GM23338 (cell line): ENCODE measurements around the gene HYAL2. TPM values are rescaled to one million over a fixed set of nuclear protein-coding genes. Genes with fewer than 3 reads are reported as not detected.
A peak's percentile ranks its signal among the peaks of the same experiment; 100 is the strongest.

Experiments
- ATAC-seq: fragments of 200-7000 bp; cut with Tn5 transposase; 3 replicates; pipeline ENCODE4 v1.9.1; 2020
- DNase-seq: peaks from one replicate; pipeline ENCODE4 v3.0.0-alpha.2; 2015; ENCODE audit warnings: low spot score
- H2AFZ ChIP-seq: fragments of 200-600 bp; sonication (generic); 2 replicates; pipeline ENCODE4 v1.8.0; 2016; ENCODE audit warnings: antibody characterized with exemption, mild to moderate bottlenecking, moderate library complexity
- H3F3A ChIP-seq: fragments of 200-600 bp; sonication (generic); replicated peaks from 2 replicates; pipeline ENCODE4 v1.8.0; 2017; ENCODE audit warnings: antibody characterized with exemption, mixed run types, low read depth
- H3K27ac ChIP-seq: fragments of 200-600 bp; sonication (generic); 2 replicates; pipeline ENCODE4 v1.6.1; 2016; ENCODE audit warnings: low read depth
- H3K27me3 ChIP-seq: fragments of 200-600 bp; sonication (generic); 2 replicates; pipeline ENCODE4 v1.8.0; 2016; ENCODE audit warnings: mild to moderate bottlenecking, mixed run types, moderate library complexity; ENCODE audit not compliant: insufficient read depth
- H3K36me3 ChIP-seq: fragments of 200-600 bp; sonication (generic); 2 replicates; pipeline ENCODE4 v1.8.0; 2016; ENCODE audit warnings: mild to moderate bottlenecking; ENCODE audit not compliant: insufficient read depth
- H3K4me1 ChIP-seq: fragments of 200-600 bp; sonication (generic); 2 replicates; pipeline ENCODE4 v1.8.0; 2016; ENCODE audit warnings: mild to moderate bottlenecking, moderate library complexity; ENCODE audit not compliant: insufficient read depth
- H3K4me2 ChIP-seq: fragments of 200-600 bp; sonication (generic); 2 replicates; pipeline ENCODE4 v1.7.1; 2017; ENCODE audit warnings: mixed run types
- H3K4me3 ChIP-seq: fragments of 200-600 bp; sonication (generic); 2 replicates; pipeline ENCODE4 v1.6.1; 2016; ENCODE audit warnings: mixed run types
- H3K79me2 ChIP-seq: fragments of 200-600 bp; sonication (generic); replicated peaks from 2 replicates; pipeline ENCODE4 v1.8.0; 2017; ENCODE audit warnings: mild to moderate bottlenecking; ENCODE audit not compliant: insufficient read depth
- H3K9me2 ChIP-seq: fragments of 200-600 bp; sonication (generic); 2 replicates; pipeline ENCODE4 v1.8.0; 2017; ENCODE audit not compliant: insufficient read depth
- H4K20me1 ChIP-seq: fragments of 200-600 bp; sonication (generic); replicated peaks from 2 replicates; pipeline ENCODE4 v1.8.0; 2017; ENCODE audit warnings: mild to moderate bottlenecking; ENCODE audit not compliant: insufficient read depth
- H3K27ac Mint-ChIP-seq: 2 replicates; pipeline ENCODE4 v1.8.0; 2020; ENCODE audit warnings: inconsistent platforms, mild to moderate bottlenecking, moderate library complexity, mixed read lengths
- H3K27me3 Mint-ChIP-seq: 3 replicates; pipeline ENCODE4 v1.8.0; 2022; ENCODE audit warnings: low read depth, mild to moderate bottlenecking, moderate library complexity, mixed read lengths, inconsistent platforms; ENCODE audit not compliant: insufficient read depth, poor library complexity
- H3K36me3 Mint-ChIP-seq: 3 replicates; pipeline ENCODE4 v1.8.0; 2021; ENCODE audit warnings: low read depth, mild to moderate bottlenecking, inconsistent platforms, moderate library complexity, mixed read lengths
- H3K4me1 Mint-ChIP-seq: 3 replicates; pipeline ENCODE4 v1.8.0; 2020; ENCODE audit warnings: mild to moderate bottlenecking, inconsistent platforms, mixed read lengths
- H3K4me3 Mint-ChIP-seq: 3 replicates; pipeline ENCODE4 v1.8.0; 2021; ENCODE audit warnings: moderate library complexity, mild to moderate bottlenecking, inconsistent platforms, mixed read lengths
- H3K9me3 Mint-ChIP-seq: 3 replicates; pipeline ENCODE4 v1.8.0; 2020; ENCODE audit warnings: moderate library complexity, mild to moderate bottlenecking, inconsistent platforms, mixed read lengths
- CREB1 ChIP-seq: fragments of 250-450 bp; sonication (Bioruptor Pico); IDR thresholded peaks from 2 replicates; pipeline ENCODE4 v1.5.0; 2020; ENCODE audit warnings: low read depth, mild to moderate bottlenecking, moderate library complexity
- EZH2 ChIP-seq: fragments of 200-600 bp; sonication (generic); IDR thresholded peaks from one replicate; pipeline ENCODE4 v1.8.0; 2017; ENCODE audit warnings: antibody characterized with exemption, mild to moderate bottlenecking, low read depth; ENCODE audit not compliant: unreplicated experiment
- EZH2phosphoT487 ChIP-seq: fragments of 200-600 bp; sonication (generic); IDR thresholded peaks from one replicate; pipeline ENCODE4 v1.8.1; 2018; ENCODE audit warnings: antibody characterized with exemption; ENCODE audit not compliant: unreplicated experiment
- JUNB ChIP-seq: IDR thresholded peaks from one replicate; pipeline ENCODE4 v1.6.1; 2016; ENCODE audit warnings: antibody characterized with exemption; ENCODE audit not compliant: unreplicated experiment
- NANOG ChIP-seq: IDR thresholded peaks from 2 replicates; pipeline ENCODE4 v1.6.1; 2016; ENCODE audit warnings: antibody characterized with exemption, borderline replicate concordance
- POLR2AphosphoS5 ChIP-seq: IDR thresholded peaks from 2 replicates; pipeline ENCODE4 v1.6.1; 2016; ENCODE audit warnings: antibody characterized with exemption, low read depth
- STAT1 ChIP-seq: IDR thresholded peaks from one replicate; pipeline ENCODE4 v1.6.1; 2016; ENCODE audit warnings: antibody characterized with exemption; ENCODE audit not compliant: unreplicated experiment
- ZNF114 ChIP-seq: fragments of 250-450 bp; sonication (Bioruptor Pico); IDR thresholded peaks from 2 replicates; pipeline ENCODE4 v1.5.0; 2020; ENCODE audit warnings: mild to moderate bottlenecking, moderate library complexity
- ZNF331 ChIP-seq: fragments of 250-450 bp; sonication (Bioruptor Pico); IDR thresholded peaks from 2 replicates; pipeline ENCODE4 v1.5.0; 2020; ENCODE audit warnings: low read depth, mild to moderate bottlenecking, moderate library complexity
- polyA plus RNA-seq: library from polyadenylated mRNA; unstranded; fragments of >200 nt; fragmentation: Nextera tagmentation; extraction: Ambion mirVana; gene quantifications from 2 replicates; pipeline ENCODE4 v1.2.1, GENCODE V29; 2016
- total RNA-seq: library from RNA; depleted of rRNA; stranded (reverse); fragments of >200 nt; shearing (Covaris generic); gene quantifications from 2 replicates; pipeline ENCODE4 v1.2.3, GENCODE V29; 2014
- TF ChIP-seq, protein P1 (sequence below): IDR thresholded peaks from one replicate; pipeline ENCODE4 v1.6.1; 2018; ENCODE audit warnings: antibody characterized with exemption; ENCODE audit not compliant: unreplicated experiment
- TF ChIP-seq, protein P2 (sequence below), 2 experiments: fragments of 200-600 bp in 1 of 2; sonication (generic) in 1 of 2; conservative IDR thresholded peaks; 2 replicates each; pipeline versions ENCODE4 v1.5.1 to v1.6.1; 2016 to 2017; ENCODE audit warnings: antibody characterized with exemption in 2 of 2, low read depth in 2 of 2, mild to moderate bottlenecking in 2 of 2, moderate library complexity in 1 of 2
- TF ChIP-seq, protein P3 (sequence below): fragments of 250-450 bp; sonication (Bioruptor Pico); IDR thresholded peaks from 2 replicates; pipeline ENCODE4 v1.5.0; 2020; ENCODE audit warnings: mild to moderate bottlenecking, moderate library complexity
- TF ChIP-seq, protein P4 (sequence below): IDR thresholded peaks from 2 replicates; pipeline ENCODE4 v1.6.1; 2016; ENCODE audit warnings: antibody characterized with exemption

HYAL2 gene
- total and polyA plus RNA-seq, 2 experiments from 2014 or later = 28.9 to 74.3 TPM

DNA sequence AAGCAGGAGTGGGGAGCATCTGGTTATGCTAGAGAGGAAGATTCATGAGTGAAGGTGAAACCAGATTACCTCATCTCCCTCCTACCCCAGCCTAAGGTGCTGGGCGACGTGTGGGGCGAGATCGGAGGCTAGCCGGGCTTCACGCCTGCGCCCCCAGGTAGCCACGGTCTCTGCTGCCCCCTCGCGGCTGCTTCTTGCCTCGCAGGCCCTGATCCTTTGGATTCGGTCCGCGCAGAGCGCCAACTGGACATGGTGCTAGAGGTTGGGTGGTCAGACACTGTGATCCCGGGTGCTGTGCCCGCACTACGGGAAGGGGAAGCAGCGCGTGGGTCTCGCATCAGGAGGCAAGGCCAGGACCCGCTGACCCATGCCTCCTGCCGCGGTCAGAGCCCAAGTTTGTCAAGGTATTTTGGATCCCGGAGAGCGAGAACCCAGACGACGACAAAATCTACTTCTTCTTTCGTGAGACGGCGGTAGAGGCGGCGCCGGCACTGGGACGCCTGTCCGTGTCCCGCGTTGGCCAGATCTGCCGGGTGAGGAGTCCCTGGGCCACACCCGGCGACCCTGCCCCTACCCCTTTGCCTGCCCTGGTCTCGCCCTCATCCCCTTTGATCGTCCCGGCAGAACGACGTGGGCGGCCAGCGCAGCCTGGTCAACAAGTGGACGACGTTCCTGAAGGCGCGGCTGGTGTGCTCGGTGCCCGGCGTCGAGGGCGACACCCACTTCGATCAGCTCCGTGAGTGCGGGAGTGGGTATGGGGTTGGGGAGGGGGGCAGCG is 49.4 kb downstream of the HYAL2 start:
- Histone ChIP-seq H3K36me3 (no peaks in the 10 kb centered on the region), H2AFZ (peak overlapping the region; percentile 85; the same call in 1 of the 2 replicates), H3K27me3 (peaks cover 52% of the 10 kb centered on the region), H3K4me3 (peak overlapping the region; percentile 53), H3K4me1 (peaks cover 17% of the 10 kb centered on the region), H3K9me2 (no peaks in the 10 kb centered on the region), H3K27ac (no peak overlapping the region), H3K79me2 (no peaks in the 10 kb centered on the region), H4K20me1 (no peaks in the 10 kb centered on the region), H3F3A (peaks cover 12% of the 10 kb centered on the region; the same call in 1 of the 2 replicates), H3K4me2 (peak overlapping the region; percentile 75)
- Mint-ChIP-seq H3K36me3 (no peaks in the 10 kb centered on the region), H3K4me3 (peak overlapping the region; percentile 64), H3K27me3 (peaks cover 55% of the 10 kb centered on the region), H3K4me1 (peaks cover 44% of the 10 kb centered on the region), H3K27ac (no peak overlapping the region), H3K9me3 (no peaks in the 10 kb centered on the region)
- DNase-seq = peak; percentile 90
- TF ChIP-seq, protein P1, sequence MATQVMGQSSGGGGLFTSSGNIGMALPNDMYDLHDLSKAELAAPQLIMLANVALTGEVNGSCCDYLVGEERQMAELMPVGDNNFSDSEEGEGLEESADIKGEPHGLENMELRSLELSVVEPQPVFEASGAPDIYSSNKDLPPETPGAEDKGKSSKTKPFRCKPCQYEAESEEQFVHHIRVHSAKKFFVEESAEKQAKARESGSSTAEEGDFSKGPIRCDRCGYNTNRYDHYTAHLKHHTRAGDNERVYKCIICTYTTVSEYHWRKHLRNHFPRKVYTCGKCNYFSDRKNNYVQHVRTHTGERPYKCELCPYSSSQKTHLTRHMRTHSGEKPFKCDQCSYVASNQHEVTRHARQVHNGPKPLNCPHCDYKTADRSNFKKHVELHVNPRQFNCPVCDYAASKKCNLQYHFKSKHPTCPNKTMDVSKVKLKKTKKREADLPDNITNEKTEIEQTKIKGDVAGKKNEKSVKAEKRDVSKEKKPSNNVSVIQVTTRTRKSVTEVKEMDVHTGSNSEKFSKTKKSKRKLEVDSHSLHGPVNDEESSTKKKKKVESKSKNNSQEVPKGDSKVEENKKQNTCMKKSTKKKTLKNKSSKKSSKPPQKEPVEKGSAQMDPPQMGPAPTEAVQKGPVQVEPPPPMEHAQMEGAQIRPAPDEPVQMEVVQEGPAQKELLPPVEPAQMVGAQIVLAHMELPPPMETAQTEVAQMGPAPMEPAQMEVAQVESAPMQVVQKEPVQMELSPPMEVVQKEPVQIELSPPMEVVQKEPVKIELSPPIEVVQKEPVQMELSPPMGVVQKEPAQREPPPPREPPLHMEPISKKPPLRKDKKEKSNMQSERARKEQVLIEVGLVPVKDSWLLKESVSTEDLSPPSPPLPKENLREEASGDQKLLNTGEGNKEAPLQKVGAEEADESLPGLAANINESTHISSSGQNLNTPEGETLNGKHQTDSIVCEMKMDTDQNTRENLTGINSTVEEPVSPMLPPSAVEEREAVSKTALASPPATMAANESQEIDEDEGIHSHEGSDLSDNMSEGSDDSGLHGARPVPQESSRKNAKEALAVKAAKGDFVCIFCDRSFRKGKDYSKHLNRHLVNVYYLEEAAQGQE = no peak
- TF ChIP-seq NANOG (no peak), STAT1 (no peak), POLR2AphosphoS5 (no peak), EZH2 (no peak), EZH2phosphoT487 (no peak), ZNF114 (no peak), CREB1 (CRISPR knock-in tag) (peak; percentile 26; the same call in 1 of the 2 replicates), ZNF331 (no peak), JUNB (no peak)
- TF ChIP-seq, protein P2, sequence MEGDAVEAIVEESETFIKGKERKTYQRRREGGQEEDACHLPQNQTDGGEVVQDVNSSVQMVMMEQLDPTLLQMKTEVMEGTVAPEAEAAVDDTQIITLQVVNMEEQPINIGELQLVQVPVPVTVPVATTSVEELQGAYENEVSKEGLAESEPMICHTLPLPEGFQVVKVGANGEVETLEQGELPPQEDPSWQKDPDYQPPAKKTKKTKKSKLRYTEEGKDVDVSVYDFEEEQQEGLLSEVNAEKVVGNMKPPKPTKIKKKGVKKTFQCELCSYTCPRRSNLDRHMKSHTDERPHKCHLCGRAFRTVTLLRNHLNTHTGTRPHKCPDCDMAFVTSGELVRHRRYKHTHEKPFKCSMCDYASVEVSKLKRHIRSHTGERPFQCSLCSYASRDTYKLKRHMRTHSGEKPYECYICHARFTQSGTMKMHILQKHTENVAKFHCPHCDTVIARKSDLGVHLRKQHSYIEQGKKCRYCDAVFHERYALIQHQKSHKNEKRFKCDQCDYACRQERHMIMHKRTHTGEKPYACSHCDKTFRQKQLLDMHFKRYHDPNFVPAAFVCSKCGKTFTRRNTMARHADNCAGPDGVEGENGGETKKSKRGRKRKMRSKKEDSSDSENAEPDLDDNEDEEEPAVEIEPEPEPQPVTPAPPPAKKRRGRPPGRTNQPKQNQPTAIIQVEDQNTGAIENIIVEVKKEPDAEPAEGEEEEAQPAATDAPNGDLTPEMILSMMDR (conservative IDR thresholded peaks at IDR 0.05; ENCODE audit: low read depth in 2 of 2) = peak; percentile 89 to 100
- TF ChIP-seq, protein P3, sequence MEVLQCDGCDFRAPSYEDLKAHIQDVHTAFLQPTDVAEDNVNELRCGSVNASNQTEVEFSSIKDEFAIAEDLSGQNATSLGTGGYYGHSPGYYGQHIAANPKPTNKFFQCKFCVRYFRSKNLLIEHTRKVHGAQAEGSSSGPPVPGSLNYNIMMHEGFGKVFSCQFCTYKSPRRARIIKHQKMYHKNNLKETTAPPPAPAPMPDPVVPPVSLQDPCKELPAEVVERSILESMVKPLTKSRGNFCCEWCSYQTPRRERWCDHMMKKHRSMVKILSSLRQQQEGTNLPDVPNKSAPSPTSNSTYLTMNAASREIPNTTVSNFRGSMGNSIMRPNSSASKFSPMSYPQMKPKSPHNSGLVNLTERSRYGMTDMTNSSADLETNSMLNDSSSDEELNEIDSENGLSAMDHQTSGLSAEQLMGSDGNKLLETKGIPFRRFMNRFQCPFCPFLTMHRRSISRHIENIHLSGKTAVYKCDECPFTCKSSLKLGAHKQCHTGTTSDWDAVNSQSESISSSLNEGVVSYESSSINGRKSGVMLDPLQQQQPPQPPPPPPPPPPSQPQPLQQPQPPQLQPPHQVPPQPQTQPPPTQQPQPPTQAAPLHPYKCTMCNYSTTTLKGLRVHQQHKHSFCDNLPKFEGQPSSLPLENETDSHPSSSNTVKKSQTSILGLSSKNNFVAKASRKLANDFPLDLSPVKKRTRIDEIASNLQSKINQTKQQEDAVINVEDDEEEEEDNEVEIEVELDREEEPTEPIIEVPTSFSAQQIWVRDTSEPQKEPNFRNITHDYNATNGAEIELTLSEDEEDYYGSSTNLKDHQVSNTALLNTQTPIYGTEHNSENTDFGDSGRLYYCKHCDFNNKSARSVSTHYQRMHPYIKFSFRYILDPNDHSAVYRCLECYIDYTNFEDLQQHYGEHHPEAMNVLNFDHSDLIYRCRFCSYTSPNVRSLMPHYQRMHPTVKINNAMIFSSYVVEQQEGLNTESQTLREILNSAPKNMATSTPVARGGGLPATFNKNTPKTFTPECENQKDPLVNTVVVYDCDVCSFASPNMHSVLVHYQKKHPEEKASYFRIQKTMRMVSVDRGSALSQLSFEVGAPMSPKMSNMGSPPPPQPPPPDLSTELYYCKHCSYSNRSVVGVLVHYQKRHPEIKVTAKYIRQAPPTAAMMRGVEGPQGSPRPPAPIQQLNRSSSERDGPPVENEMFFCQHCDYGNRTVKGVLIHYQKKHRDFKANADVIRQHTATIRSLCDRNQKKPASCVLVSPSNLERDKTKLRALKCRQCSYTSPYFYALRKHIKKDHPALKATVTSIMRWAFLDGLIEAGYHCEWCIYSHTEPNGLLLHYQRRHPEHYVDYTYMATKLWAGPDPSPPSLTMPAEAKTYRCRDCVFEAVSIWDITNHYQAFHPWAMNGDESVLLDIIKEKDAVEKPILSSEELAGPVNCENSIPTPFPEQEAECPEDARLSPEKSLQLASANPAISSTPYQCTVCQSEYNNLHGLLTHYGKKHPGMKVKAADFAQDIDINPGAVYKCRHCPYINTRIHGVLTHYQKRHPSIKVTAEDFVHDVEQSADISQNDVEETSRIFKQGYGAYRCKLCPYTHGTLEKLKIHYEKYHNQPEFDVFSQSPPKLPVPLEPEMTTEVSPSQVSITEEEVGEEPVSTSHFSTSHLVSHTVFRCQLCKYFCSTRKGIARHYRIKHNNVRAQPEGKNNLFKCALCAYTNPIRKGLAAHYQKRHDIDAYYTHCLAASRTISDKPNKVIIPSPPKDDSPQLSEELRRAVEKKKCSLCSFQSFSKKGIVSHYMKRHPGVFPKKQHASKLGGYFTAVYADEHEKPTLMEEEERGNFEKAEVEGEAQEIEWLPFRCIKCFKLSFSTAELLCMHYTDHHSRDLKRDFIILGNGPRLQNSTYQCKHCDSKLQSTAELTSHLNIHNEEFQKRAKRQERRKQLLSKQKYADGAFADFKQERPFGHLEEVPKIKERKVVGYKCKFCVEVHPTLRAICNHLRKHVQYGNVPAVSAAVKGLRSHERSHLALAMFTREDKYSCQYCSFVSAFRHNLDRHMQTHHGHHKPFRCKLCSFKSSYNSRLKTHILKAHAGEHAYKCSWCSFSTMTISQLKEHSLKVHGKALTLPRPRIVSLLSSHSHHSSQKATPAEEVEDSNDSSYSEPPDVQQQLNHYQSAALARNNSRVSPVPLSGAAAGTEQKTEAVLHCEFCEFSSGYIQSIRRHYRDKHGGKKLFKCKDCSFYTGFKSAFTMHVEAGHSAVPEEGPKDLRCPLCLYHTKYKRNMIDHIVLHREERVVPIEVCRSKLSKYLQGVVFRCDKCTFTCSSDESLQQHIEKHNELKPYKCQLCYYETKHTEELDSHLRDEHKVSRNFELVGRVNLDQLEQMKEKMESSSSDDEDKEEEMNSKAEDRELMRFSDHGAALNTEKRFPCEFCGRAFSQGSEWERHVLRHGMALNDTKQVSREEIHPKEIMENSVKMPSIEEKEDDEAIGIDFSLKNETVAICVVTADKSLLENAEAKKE = no peak
- TF ChIP-seq, protein P4, sequence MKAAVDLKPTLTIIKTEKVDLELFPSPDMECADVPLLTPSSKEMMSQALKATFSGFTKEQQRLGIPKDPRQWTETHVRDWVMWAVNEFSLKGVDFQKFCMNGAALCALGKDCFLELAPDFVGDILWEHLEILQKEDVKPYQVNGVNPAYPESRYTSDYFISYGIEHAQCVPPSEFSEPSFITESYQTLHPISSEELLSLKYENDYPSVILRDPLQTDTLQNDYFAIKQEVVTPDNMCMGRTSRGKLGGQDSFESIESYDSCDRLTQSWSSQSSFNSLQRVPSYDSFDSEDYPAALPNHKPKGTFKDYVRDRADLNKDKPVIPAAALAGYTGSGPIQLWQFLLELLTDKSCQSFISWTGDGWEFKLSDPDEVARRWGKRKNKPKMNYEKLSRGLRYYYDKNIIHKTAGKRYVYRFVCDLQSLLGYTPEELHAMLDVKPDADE = no peak
- peak; percentile 35 for ATAC-seq
